BJ (cell line): ENCODE results near the gene FBXL3. TPM values are rescaled to one million over a fixed set of nuclear protein-coding genes. Genes with fewer than 3 reads are reported as not detected.

ENCODE experiments used
- CTCF ChIA-PET: fragments of 350-600 bp; formaldehyde crosslinking; extraction: SDS; loops from one replicate; lab custom pipeline; 2021; ENCODE audit warnings: antibody characterized with exemption, inconsistent platforms; lab: Yijun Ruan, JAX
- POLR2A ChIA-PET: fragments of 300-600 bp; sonication (Branson Sonifier 250); formaldehyde crosslinking; extraction: SDS; loops from one replicate; lab custom pipeline; 2021; ENCODE audit warnings: antibody characterized with exemption; lab: Charles Lee
- DNase-seq: peaks from one replicate; pipeline ENCODE4 v3.0.0-alpha.2; 2011; ENCODE audit warnings: low read depth
- H3K27me3 ChIP-seq: 2 replicates; pipeline ENCODE4 v1.6.0; 2011; ENCODE audit warnings: low read length; ENCODE audit not compliant: control insufficient read depth, insufficient read depth
- H3K36me3 ChIP-seq: 2 replicates; pipeline ENCODE4 v1.5.1; 2011; ENCODE audit warnings: low read length; ENCODE audit not compliant: control insufficient read depth, insufficient read depth
- H3K4me3 ChIP-seq: 2 replicates; pipeline ENCODE4 v1.5.1; 2011; ENCODE audit warnings: low read depth, mild to moderate bottlenecking, control low read depth, low read length
- polyA plus RNA-seq: library from polyadenylated mRNA; depleted of rRNA; stranded (reverse); fragments of >200 nt; gene quantifications from 2 replicates; pipeline ENCODE4 v1.2.3, GENCODE V29; 2011
- TF ChIP-seq, protein P1 (sequence below): IDR thresholded peaks from 2 replicates; pipeline ENCODE4 v1.5.1; 2011; ENCODE audit warnings: low read depth, mild to moderate bottlenecking, control low read depth, inconsistent platforms, low read length, moderate library complexity; ENCODE audit not compliant: insufficient read depth

FBXL3 gene
- polyA plus RNA-seq, 1 experiment: 22.0 TPM

DNA sequence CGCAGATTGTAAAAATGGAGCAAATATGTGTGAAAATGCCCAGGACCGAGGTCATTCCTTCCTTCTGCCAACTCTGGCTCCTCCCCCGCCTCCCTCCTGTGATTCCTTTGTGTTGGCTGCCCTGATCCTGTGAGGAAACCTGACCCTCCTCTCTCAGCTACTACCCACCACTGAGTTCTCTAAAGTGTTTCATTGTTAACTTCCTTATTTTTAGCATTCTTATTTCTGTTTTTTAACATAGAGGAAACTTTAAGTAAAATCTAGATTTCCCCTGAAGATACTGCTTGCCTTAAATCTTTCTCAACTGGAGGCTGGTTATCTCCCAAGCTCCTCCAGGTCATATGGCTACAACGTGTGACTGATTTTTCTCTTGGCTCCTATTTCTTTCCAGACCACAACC, 21.7 kb upstream of the FBXL3 start:
- DNase-seq: no peak
- CTCF ChIA-PET: no interaction called here
- H3K4me3 ChIP-seq: no peak overlapping the region
- no peaks in the 10 kb centered on the region for H3K27me3 ChIP-seq
- TF ChIP-seq, protein P1, sequence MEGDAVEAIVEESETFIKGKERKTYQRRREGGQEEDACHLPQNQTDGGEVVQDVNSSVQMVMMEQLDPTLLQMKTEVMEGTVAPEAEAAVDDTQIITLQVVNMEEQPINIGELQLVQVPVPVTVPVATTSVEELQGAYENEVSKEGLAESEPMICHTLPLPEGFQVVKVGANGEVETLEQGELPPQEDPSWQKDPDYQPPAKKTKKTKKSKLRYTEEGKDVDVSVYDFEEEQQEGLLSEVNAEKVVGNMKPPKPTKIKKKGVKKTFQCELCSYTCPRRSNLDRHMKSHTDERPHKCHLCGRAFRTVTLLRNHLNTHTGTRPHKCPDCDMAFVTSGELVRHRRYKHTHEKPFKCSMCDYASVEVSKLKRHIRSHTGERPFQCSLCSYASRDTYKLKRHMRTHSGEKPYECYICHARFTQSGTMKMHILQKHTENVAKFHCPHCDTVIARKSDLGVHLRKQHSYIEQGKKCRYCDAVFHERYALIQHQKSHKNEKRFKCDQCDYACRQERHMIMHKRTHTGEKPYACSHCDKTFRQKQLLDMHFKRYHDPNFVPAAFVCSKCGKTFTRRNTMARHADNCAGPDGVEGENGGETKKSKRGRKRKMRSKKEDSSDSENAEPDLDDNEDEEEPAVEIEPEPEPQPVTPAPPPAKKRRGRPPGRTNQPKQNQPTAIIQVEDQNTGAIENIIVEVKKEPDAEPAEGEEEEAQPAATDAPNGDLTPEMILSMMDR: no peak
- peaks cover 5% of the 10 kb centered on the region; the same call in 1 of the 2 replicates for H3K36me3 ChIP-seq
- POLR2A ChIA-PET: no interaction called here

DNA sequence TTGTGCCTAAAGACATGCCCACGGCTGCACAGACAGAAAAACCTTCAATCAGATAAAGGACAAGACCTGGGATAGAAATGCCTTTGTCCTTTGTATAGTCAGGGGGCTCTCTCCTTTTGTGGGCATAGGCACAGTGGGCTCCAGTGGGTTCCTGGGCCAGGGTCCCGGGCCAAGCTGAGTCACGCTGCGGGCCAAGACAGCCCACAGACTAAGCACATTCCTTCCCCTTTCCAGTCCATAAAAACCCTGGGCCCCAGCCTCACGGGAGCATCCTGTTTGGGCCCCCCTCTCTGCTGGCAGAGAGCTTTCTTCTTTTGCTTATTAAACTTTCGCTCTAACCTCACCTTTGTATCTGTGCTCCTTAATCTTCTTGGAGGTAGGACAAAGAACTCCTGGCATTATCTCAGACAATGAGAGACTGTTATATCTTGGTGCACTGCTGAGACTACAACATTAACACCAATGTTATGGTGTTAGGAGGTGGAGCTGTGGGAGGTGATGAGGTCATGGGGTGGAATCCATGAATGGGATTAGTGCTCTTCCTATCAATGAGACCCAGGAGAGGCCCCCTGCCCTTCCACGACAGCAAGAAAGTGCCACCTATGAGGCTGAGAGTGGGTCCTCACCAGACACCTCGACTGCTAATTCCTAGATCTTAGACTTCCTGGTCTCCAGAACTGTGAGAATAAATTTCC, 20.8 kb upstream of the FBXL3 start:
- peaks cover 5% of the 10 kb centered on the region; the same call in 1 of the 2 replicates for H3K36me3 ChIP-seq
- TF ChIP-seq, protein P1: no peak
- no peak for DNase-seq
- POLR2A ChIA-PET: no interaction called here
- CTCF ChIA-PET: interaction anchor here (0.5 to 1.4 kb wide), 2 partner anchors 9 to 236 kb away, joined by 3 read pairs; no protein-coding TSS in a partner anchor
- no peaks in the 10 kb centered on the region for H3K27me3 ChIP-seq
- H3K4me3 ChIP-seq: no peak overlapping the region

DNA sequence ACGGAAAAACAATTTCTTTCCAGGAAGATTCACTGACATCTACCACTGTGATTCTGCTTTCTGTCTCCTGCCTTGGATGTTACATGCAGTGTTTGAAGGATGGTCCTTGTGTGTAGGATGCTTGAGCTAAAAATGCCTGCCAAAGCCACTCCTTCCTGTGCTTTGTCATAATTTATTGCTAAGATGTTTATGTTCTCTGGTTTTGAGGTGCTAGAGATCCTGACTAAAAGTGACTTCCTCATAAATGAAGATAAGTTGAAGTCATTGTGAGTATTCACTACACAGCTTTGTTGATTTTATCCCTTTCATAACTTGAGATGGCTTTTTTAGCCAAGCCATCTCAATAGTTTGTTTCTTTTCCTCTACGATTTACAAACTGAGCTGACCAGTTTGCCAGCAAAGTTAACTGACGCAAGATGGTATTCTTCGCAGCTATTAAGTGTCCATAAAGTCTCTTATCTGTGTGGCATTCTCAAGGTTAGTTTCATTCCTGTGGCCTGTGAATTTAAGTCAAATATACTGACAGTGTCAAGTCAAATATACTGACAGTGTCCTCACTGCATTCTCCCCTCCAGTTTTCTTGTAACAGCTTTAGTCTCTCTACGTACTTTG, 15.7 kb upstream of the FBXL3 start:
- no peak overlapping the region for H3K4me3 ChIP-seq
- TF ChIP-seq, protein P1: no peak
- H3K27me3 ChIP-seq: no peaks in the 10 kb centered on the region
- DNase-seq: no peak
- H3K36me3 ChIP-seq: peaks cover 1% of the 10 kb centered on the region; the same call in 1 of the 2 replicates
- POLR2A ChIA-PET: no interaction called here
- CTCF ChIA-PET: interaction anchor here (1.2 to 1.5 kb wide), 2 partner anchors 12 to 16 kb away, joined by 3 to 4 read pairs; no protein-coding TSS in a partner anchor

DNA sequence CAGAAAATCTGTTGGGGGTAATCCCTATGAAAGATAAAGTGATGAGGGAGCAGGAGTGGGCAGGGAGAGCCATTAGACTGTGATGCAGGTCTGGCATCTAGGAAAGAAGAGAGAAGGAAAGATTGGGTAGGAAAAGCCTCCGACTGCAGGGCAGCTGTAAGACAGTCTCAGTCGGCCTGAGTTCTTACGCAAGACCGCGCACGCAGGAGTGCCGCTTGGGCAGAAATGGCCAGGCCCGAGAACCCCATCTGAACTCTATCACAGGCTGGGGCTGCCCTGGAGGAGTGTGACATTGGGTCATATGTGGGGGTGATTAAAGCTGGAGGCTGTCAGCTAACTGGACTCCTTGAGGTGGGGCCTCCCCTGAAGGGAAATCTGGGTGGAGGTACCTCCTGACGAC, 13.9 kb upstream of the FBXL3 start:
- no peaks in the 10 kb centered on the region for H3K36me3 ChIP-seq
- TF ChIP-seq, protein P1: no peak
- DNase-seq: no peak
- no peak overlapping the region for H3K4me3 ChIP-seq
- ChIA-PET CTCF (no interaction called here), POLR2A (no interaction called here)
- no peaks in the 10 kb centered on the region for H3K27me3 ChIP-seq

DNA sequence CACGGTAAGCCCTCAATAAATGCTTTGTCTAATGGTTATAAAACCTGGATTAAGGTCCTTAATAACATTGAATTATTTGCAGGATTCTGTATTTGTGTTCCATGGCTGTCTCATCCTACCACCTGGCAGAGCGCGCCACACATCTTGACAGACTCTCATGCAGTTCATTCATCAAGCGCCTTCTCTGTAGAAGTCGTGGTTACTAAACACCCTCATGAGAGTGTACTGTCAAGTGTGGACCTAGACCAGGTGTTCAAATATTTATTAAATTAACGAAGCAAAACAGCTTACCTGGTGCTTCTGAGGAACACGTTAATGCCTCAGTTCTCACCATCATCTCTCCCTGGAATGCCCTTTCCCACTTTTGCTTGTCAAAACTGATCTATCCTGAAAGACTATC, 13.1 kb upstream of the FBXL3 start:
- Histone ChIP-seq H3K36me3 (no peaks in the 10 kb centered on the region), H3K27me3 (no peaks in the 10 kb centered on the region), H3K4me3 (no peak overlapping the region)
- TF ChIP-seq, protein P1: no peak
- ChIA-PET POLR2A (no interaction called here), CTCF (no interaction called here)
- no peak for DNase-seq
